ENCODE measurements around the gene COPS7A. TPM values are rescaled to one million over a fixed set of nuclear protein-coding genes. Genes with fewer than 3 reads are reported as not detected.
A peak's percentile ranks its signal among the peaks of the same experiment; 100 is the strongest.
"Not testable (repeated sequence)": the region's sequence is repeated elsewhere in the genome, so short reads cannot be mapped to it uniquely, and the experiment has no call there.

Gene COPS7A
- total RNA-seq, 3 donors from 2014 or later = 52.1 to 72.2 (median 59.9) TPM

GRCh38 chr12:6701078-6701768 lies 22.6 kb upstream of the COPS7A start:
- Histone ChIP-seq H3K27me3 (peaks cover 6 to 71% of the 10 kb centered on the region in 2 donors), H3K4me1 (no peaks in the 10 kb centered on the region), H3K4me3 (peak overlapping the region in 2 of 3 donors; percentile 60 to 72), H3K27ac (no peak overlapping the region), H3K36me3 (no peaks in the 10 kb centered on the region), H3K9me3 (no peaks in the 10 kb centered on the region)
- intact Hi-C loops (cut with DNase I; ENCODE audit: low total_unique reads) = no loop called here
- TF ChIP-seq CTCF (IDR thresholded peaks at IDR 0.05) (no peak), POLR2AphosphoS5 (IDR thresholded peaks at IDR 0.05) (no peak), POLR2A (IDR thresholded peaks at IDR 0.05) (no peak)
- no peak for DNase-seq (ENCODE audit: low spot score in 2 of 2)

GRCh38 chr12:6703631-6704030 lies 20.2 kb upstream of the COPS7A start:
- Histone ChIP-seq H3K4me1 (no peaks in the 10 kb centered on the region), H3K4me3 (no peak overlapping the region), H3K9me3 (no peaks in the 10 kb centered on the region), H3K27ac (no peak overlapping the region), H3K36me3 (no peaks in the 10 kb centered on the region), H3K27me3 (peaks cover 9 to 60% of the 10 kb centered on the region in 2 donors)
- no peak for TF ChIP-seq POLR2AphosphoS5 (IDR thresholded peaks at IDR 0.05)
- TF ChIP-seq POLR2A (IDR thresholded peaks at IDR 0.05) = no peak
- no peak for TF ChIP-seq CTCF (IDR thresholded peaks at IDR 0.05)
- no peak for DNase-seq (ENCODE audit: low spot score in 2 of 2)
- intact Hi-C loops (cut with DNase I; ENCODE audit: low total_unique reads) = no loop called here

- intact Hi-C loops (cut with DNase I; ENCODE audit: low total_unique reads); H3K4me3 ChIP-seq; H3K27ac ChIP-seq; DNase-seq (ENCODE audit: low spot score in 2 of 2); H3K4me1 ChIP-seq; H3K9me3 ChIP-seq; H3K36me3 ChIP-seq: not testable (repeated sequence)
- H3K27me3 ChIP-seq = peaks cover 2 to 21% of the 10 kb centered on the region in 2 donors
These were observed 15.5 kb upstream of the COPS7A start for GRCh38 chr12:6708351-6708750.

- Histone ChIP-seq H3K9me3 (no peaks in the 10 kb centered on the region), H3K4me3 (no peak overlapping the region), H3K36me3 (no peaks in the 10 kb centered on the region), H3K27ac (no peak overlapping the region), H3K4me1 (no peaks in the 10 kb centered on the region), H3K27me3 (peaks cover 2 to 15% of the 10 kb centered on the region in 2 donors)
- no peak for DNase-seq (ENCODE audit: low spot score in 2 of 2)
- intact Hi-C loops (cut with DNase I; ENCODE audit: low total_unique reads) = no loop called here
- TF ChIP-seq CTCF (IDR thresholded peaks at IDR 0.05) (no peak), POLR2AphosphoS5 (IDR thresholded peaks at IDR 0.05) (no peak), POLR2A (IDR thresholded peaks at IDR 0.05) (no peak)
These were observed 14.9 kb upstream of the COPS7A start for GRCh38 chr12:6708960-6709394.

GRCh38 chr12:6716031-6716873 lies 7.6 kb upstream of the COPS7A start:
- DNase-seq (ENCODE audit: low spot score in 2 of 2); H3K36me3 ChIP-seq; H3K4me3 ChIP-seq; H3K27me3 ChIP-seq; H3K4me1 ChIP-seq; intact Hi-C loops (cut with DNase I; ENCODE audit: low total_unique reads); H3K9me3 ChIP-seq; H3K27ac ChIP-seq: not testable (repeated sequence)

GRCh38 chr12:6716874-6717437 lies 6.9 kb upstream of the COPS7A start:
- Histone ChIP-seq H3K27ac (no peak overlapping the region), H3K27me3 (peaks cover 0 to 3% of the 10 kb centered on the region in 2 donors), H3K36me3 (no peaks in the 10 kb centered on the region), H3K4me3 (no peak overlapping the region), H3K4me1 (no peaks in the 10 kb centered on the region), H3K9me3 (no peaks in the 10 kb centered on the region)
- intact Hi-C loops (cut with DNase I; ENCODE audit: low total_unique reads) = no loop called here
- DNase-seq (ENCODE audit: low spot score in 2 of 2) = no peak
- TF ChIP-seq POLR2AphosphoS5 (IDR thresholded peaks at IDR 0.05) (no peak), POLR2A (IDR thresholded peaks at IDR 0.05) (no peak), CTCF (IDR thresholded peaks at IDR 0.05) (no peak)
